ENCODE data around the gene ERP44.

DNA sequence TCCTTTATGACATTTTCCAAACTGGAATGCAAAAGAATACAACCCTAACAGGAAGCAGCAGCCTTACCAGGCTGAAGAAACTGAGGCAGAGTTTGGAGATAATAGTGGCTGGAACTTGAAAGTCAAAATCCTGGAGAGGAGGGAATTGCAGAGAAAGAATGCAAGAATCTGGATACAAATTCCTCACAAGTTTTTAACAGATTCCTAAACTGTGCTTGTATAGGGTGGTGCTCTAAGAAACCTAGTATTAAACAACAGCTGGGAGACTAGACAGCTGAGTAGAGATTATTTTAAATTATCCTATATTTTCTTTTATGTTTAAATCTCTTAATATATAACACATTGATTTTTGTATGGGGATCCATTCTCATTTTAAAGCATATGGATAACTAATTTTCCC lies 31.0 kb upstream of the ERP44 start:
- TF ChIP-seq, protein P1, sequence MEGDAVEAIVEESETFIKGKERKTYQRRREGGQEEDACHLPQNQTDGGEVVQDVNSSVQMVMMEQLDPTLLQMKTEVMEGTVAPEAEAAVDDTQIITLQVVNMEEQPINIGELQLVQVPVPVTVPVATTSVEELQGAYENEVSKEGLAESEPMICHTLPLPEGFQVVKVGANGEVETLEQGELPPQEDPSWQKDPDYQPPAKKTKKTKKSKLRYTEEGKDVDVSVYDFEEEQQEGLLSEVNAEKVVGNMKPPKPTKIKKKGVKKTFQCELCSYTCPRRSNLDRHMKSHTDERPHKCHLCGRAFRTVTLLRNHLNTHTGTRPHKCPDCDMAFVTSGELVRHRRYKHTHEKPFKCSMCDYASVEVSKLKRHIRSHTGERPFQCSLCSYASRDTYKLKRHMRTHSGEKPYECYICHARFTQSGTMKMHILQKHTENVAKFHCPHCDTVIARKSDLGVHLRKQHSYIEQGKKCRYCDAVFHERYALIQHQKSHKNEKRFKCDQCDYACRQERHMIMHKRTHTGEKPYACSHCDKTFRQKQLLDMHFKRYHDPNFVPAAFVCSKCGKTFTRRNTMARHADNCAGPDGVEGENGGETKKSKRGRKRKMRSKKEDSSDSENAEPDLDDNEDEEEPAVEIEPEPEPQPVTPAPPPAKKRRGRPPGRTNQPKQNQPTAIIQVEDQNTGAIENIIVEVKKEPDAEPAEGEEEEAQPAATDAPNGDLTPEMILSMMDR (IDR thresholded peaks at IDR 0.05; ENCODE audit: poor library complexity), result no peak
- TF ChIP-seq EZH2 (IDR thresholded peaks at IDR 0.05; ENCODE audit: borderline replicate concordance), result no peak
- TF ChIP-seq EZH2phosphoT487 (IDR thresholded peaks at IDR 0.05; ENCODE audit: low read depth, severe bottlenecking, unreplicated experiment), result no peak

Data from hepatocyte (in vitro differentiated cells).